IPS DF 6.9 (cell line): Measurements from ENCODE around the gene STYXL2.

Experiments used
- DNase-seq: peaks from one replicate; pipeline ENCODE4 v3.0.0-alpha.2; 2013; ENCODE audit warnings: low read depth, low spot score
- H3K27ac ChIP-seq: one replicate; pipeline ENCODE4 v1.5.1; 2013; ENCODE audit warnings: low read length, control low read depth
- H3K27me3 ChIP-seq: 2 replicates; pipeline ENCODE4 v1.6.1; 2013; ENCODE audit warnings: mild to moderate bottlenecking, low read length; ENCODE audit not compliant: control insufficient read depth, insufficient read depth
- H3K36me3 ChIP-seq: 2 replicates; pipeline ENCODE4 v1.6.1; 2013; ENCODE audit warnings: low read length; ENCODE audit not compliant: control insufficient read depth, insufficient read depth
- H3K4me1 ChIP-seq: 2 replicates; pipeline ENCODE4 v1.6.1; 2013; ENCODE audit warnings: low read length; ENCODE audit not compliant: control insufficient read depth, insufficient read depth
- H3K4me3 ChIP-seq: 2 replicates; pipeline ENCODE4 v1.5.1; 2013; ENCODE audit warnings: mild to moderate bottlenecking, low read length
- H3K9me3 ChIP-seq: 2 replicates; pipeline ENCODE4 v1.6.1; 2013; ENCODE audit warnings: low read length, inconsistent platforms; ENCODE audit not compliant: control insufficient read depth, insufficient read depth
- WGBS: extraction: QIAGEN DNeasy Blood & Tissue Kit; methylation state at CpG from one replicate; pipeline ENCODE4 v1.1.7; 2013; ENCODE audit warnings: mixed read lengths, missing lambda C conversion rate; ENCODE audit not compliant: insufficient read length, insufficient coverage; 5-methylcytosine and 5-hydroxymethylcytosine counted together

STYXL2 gene

GRCh38 chr1:167090314-167090942 is 3.4 kb upstream of the STYXL2 start, which contains the start of gene GPA33:
TSS of gene GPA33 (minus strand) at chr1:167090377. CDS start at chr1:167090287, 90 bp downstream.
- Histone ChIP-seq H3K27me3 (no peaks in the 10 kb centered on the region), H3K36me3 (no peaks in the 10 kb centered on the region), H3K4me1 (no peaks in the 10 kb centered on the region; the same call in 1 of the 2 replicates), H3K4me3 (no peak within 1 kb of the TSS), H3K27ac (no peak within 1 kb of the TSS), H3K9me3 (no peaks in the 10 kb centered on the region)
- no peak for DNase-seq
- WGBS: no CpG with 5 or more reads among the region's 1 CpG

DNA sequence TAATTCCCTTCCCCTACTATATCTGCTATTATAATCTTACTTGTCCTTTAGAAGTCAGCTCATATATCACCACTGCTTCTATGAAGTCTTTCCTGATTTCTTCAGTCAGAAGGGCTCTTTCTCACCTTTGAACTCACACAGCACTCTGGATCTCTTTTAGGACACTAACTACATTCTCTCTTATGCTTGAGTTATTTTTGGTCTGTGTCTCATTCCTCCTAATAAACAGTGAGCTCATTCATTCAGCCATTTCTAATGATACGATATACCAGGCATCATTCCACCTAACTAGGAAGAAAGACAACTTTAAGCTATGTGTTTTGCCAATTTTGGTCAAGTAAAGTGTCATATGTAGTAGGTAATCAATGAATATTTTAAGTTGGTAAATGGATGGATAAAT is 1.2 kb upstream of the STYXL2 start:
- no peaks in the 10 kb centered on the region for H3K9me3 ChIP-seq

GRCh38 chr1:167094690-167095089 is 815 bp downstream of the STYXL2 start:
- Histone ChIP-seq H3K4me1 (no peaks in the 10 kb centered on the region; the same call in 1 of the 2 replicates), H3K27me3 (no peaks in the 10 kb centered on the region), H3K27ac (no peak overlapping the region), H3K9me3 (no peaks in the 10 kb centered on the region), H3K36me3 (no peaks in the 10 kb centered on the region), H3K4me3 (no peak overlapping the region)
- no CpG with 5 or more reads among the region's 8 CpGs for WGBS
- DNase-seq: no peak

More for the DNA sequence above, 1.2 kb upstream of the STYXL2 start:
- H3K4me3 ChIP-seq: no peak overlapping the region
- DNase-seq: no peak
- H3K36me3 ChIP-seq: no peaks in the 10 kb centered on the region
- H3K27ac ChIP-seq: no peak overlapping the region
- no peaks in the 10 kb centered on the region; the same call in 1 of the 2 replicates for H3K4me1 ChIP-seq
- WGBS: no CpG with 5 or more reads among the region's 1 CpG
- no peaks in the 10 kb centered on the region for H3K27me3 ChIP-seq

- DNase-seq: no peak
- Histone ChIP-seq H3K9me3 (no peaks in the 10 kb centered on the region), H3K4me1 (no peaks in the 10 kb centered on the region; the same call in 1 of the 2 replicates), H3K27me3 (no peaks in the 10 kb centered on the region), H3K27ac (no peak overlapping the region), H3K36me3 (no peaks in the 10 kb centered on the region), H3K4me3 (no peak overlapping the region)
- WGBS: no CpG with 5 or more reads among the region's 5 CpGs
These were observed 1.5 kb downstream of the STYXL2 start for GRCh38 chr1:167095368-167095767.

DNA sequence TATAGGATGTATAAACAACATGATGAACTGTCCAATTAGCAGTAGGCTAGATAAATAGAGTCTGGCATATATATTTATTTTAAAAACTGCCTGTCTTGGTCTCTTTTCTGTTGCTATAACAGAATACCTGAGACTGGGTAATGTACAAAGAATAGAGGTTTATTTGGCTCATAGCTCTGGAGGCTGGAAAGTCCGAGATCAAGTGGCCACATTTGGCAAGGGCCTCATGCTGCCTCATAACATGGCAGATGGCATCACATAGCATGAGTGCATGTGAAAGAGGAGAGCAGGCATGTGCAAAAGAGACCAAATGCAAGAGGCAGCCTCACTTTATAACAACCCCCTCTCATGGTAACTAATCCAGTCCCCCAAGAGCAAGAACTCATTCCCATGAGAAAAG is 6.0 kb downstream of the STYXL2 start:
- DNase-seq: no peak
- no peak overlapping the region for H3K27ac ChIP-seq
- no peaks in the 10 kb centered on the region for H3K9me3 ChIP-seq
- no peak overlapping the region for H3K4me3 ChIP-seq
- no CpG with 5 or more reads among the region's 1 CpG for WGBS
- no peaks in the 10 kb centered on the region for H3K27me3 ChIP-seq
- H3K36me3 ChIP-seq: no peaks in the 10 kb centered on the region
- H3K4me1 ChIP-seq: peaks cover 2% of the 10 kb centered on the region; the same call in 1 of the 2 replicates

GRCh38 chr1:167100730-167101129 is 6.9 kb downstream of the STYXL2 start:
- H3K27me3 ChIP-seq: no peaks in the 10 kb centered on the region
- no peak for DNase-seq
- H3K9me3 ChIP-seq: no peaks in the 10 kb centered on the region
- no peak overlapping the region for H3K27ac ChIP-seq
- H3K36me3 ChIP-seq: no peaks in the 10 kb centered on the region
- no peak overlapping the region for H3K4me3 ChIP-seq
- H3K4me1 ChIP-seq: peaks cover 4% of the 10 kb centered on the region; the same call in 1 of the 2 replicates
- no CpG with 5 or more reads among the region's 2 CpGs for WGBS

DNA sequence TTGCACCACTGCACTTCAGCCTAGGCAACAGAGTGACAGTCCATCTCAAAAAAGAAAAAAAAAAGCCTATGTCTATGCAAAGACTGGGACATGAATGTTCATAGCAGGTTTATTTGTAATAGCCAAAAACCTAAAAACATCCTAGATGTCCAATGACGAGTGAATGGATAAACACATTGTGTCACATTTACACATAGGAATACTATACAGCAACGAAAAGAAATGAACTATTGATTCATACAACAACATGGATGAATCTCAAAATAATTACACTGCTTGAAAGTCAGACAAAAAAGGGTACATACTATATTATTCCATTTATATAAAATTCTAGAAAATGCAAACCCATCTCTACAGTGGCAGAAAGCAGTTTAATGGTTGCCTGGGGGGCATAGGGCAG is 7.9 kb downstream of the STYXL2 start:
- H3K4me3 ChIP-seq: no peak overlapping the region
- H3K4me1 ChIP-seq: peaks cover 4% of the 10 kb centered on the region; the same call in 1 of the 2 replicates
- no CpG with 5 or more reads among the region's 2 CpGs for WGBS
- H3K27me3 ChIP-seq: no peaks in the 10 kb centered on the region
- no peaks in the 10 kb centered on the region for H3K9me3 ChIP-seq
- no peaks in the 10 kb centered on the region for H3K36me3 ChIP-seq
- DNase-seq: no peak
- H3K27ac ChIP-seq: no peak overlapping the region

DNA sequence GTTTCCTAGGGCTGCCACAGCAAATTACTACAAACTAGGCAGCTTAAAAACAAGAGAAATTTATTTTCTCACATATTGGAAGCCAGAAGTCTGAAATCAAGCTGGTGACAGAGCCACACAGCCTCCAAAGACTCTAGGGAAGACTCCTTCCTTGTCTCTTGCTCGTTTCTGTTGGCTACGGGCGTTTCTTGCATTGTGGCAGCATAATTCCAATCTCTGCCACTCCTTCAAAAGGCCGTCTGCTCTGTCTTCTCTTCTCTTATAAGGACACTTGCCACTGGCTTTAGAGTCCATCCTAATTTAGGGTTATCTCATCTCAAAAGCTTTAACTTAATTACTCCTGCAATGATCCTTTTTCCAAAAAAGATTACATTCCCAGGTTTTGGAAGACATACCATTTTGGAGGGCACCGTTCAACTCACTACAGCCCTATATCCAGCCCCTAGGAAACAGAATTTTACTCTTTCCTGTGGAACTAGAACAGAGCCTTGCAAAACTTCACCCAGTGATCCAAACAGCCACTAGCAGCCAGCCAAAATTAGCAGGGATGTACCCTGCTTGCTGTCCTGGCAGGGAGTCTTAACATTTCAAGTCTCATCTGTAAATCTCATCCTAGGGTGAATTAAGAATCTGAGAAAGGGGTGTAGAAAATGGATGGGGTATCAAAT is 9.2 kb downstream of the STYXL2 start:
- H3K27me3 ChIP-seq: no peaks in the 10 kb centered on the region
- no CpG with 5 or more reads among the region's 5 CpGs for WGBS
- no peaks in the 10 kb centered on the region for H3K9me3 ChIP-seq
- no peak overlapping the region for H3K27ac ChIP-seq
- H3K36me3 ChIP-seq: no peaks in the 10 kb centered on the region
- no peak overlapping the region for H3K4me3 ChIP-seq
- peaks cover 4% of the 10 kb centered on the region; the same call in 1 of the 2 replicates for H3K4me1 ChIP-seq
- DNase-seq: no peak

DNA sequence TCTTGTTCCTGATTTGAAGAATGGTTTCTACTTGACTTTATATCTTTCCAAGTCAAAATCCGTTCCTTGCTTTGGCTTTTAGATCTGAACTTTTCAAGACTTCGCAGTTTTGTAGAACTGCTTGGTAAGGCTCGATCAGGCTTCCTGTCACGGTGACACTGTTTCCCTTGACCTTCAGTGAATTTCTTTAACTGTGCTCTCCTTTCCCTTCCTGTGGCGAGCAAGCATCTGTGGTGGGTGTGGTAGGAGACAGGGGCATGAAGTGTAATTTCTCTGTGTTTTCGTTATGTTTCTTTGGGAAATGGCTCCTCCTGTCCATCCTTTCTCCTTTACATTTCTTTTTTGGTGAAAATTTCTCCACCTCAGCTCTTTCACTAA is 10.4 kb downstream of the STYXL2 start:
- H3K9me3 ChIP-seq: no peaks in the 10 kb centered on the region
- no peak overlapping the region for H3K27ac ChIP-seq
- H3K4me1 ChIP-seq: peaks cover 5% of the 10 kb centered on the region; the same call in 1 of the 2 replicates
- no CpG with 5 or more reads among the region's 6 CpGs for WGBS
- H3K27me3 ChIP-seq: no peaks in the 10 kb centered on the region
- H3K36me3 ChIP-seq: no peaks in the 10 kb centered on the region
- DNase-seq: no peak
- H3K4me3 ChIP-seq: no peak overlapping the region

DNA sequence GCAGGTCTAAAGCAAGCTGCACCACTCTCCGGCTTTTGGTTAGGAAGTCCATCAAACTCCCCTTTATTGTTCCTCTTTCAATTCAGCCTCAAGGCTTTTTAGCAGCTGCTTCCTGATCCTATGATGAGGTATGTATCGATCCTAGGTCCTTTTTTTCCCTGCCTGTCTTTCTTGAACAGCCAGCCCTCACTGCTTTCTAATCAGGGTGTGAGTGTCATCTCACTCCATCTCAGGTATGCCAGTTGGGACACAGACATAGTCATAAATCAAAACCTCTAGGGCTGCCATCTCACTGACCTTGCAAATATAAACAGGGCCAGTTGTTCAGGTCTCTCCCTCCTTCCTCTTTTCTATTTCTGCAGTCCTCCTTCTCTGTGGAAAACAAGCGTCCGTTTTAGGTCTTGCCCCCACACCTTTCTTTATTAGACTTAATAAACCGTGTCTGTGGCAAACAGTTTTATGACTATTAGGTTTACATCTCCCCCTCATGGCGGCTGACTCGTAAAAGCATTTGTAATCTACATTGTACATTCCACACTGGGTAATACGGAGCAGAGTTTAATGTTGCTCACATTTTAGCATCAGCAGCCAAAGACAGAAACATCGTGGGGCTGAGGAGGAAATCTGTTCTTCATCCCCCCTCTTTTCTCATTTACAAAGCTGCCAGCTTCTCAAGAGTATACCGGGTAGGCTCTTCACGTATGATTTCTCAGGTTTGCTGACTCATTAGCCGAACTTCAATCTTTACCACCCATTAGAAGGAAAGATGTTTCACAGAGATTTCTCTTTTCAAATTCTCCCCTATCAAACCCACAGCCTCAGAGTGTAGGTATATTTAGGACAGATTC is 11.6 kb downstream of the STYXL2 start:
- no peaks in the 10 kb centered on the region for H3K9me3 ChIP-seq
- no peak overlapping the region for H3K27ac ChIP-seq
- H3K4me3 ChIP-seq: no peak overlapping the region
- no CpG with 5 or more reads among the region's 12 CpGs for WGBS
- no peaks in the 10 kb centered on the region for H3K36me3 ChIP-seq
- no peaks in the 10 kb centered on the region for H3K27me3 ChIP-seq
- peaks cover 5% of the 10 kb centered on the region; the same call in 1 of the 2 replicates for H3K4me1 ChIP-seq
- DNase-seq: no peak
